DMS79 (cell line): ENCODE data around the gene ZNF750.

Experiments
- DNase-seq: peaks from one replicate; lab custom pipeline; 2025; lab: John Stamatoyannopoulos, UW

ZNF750 gene

GRCh38 chr17:82872591-82873520, 33.0 kb upstream of the ZNF750 start:
- no peak for DNase-seq

GRCh38 chr17:82871776-82872561, 32.1 kb upstream of the ZNF750 start:
- DNase-seq: no peak

DNA sequence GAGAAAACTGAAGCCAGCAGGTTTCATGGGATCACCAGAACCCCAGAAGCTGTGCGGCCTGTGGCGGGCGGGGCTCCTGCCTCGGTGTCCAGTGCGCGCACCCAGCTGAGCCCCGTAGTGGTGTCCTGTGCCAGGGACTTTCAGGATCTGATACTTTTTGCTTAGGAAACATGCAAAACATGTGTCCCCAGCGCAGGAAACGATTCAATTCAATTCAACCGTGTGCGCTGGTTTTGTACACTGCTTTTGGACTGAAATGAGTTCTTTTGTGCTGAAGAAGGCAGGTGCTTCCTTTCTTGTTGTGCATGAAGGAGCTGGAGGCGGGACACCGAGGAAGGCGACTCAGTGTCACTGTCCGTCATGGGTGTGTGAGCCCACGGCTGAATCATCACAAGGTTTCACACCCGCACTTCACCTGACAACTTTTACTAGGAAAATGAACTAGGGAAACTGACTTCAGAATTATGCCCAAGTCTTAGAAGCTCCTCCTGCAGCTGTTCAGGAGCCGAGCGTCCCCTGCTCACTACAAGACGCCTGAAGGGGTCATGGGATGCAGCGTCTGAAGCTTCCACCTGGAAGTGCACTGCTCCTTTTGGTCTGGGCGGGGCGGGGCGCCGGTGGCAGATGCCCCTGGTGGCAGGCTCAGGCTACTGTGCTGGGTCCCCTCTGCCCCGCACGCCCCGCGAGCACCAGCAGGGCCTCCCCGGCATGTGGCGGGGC, 31.4 kb upstream of the ZNF750 start:
- no peak for DNase-seq

- no peak for DNase-seq
Measured at GRCh38 chr17:82870541-82870940, 30.7 kb upstream of the ZNF750 start.

- DNase-seq: no peak
Measured at GRCh38 chr17:82870091-82870491, 30.3 kb upstream of the ZNF750 start.

GRCh38 chr17:82869536-82869935, 29.7 kb upstream of the ZNF750 start:
- no peak for DNase-seq

DNA sequence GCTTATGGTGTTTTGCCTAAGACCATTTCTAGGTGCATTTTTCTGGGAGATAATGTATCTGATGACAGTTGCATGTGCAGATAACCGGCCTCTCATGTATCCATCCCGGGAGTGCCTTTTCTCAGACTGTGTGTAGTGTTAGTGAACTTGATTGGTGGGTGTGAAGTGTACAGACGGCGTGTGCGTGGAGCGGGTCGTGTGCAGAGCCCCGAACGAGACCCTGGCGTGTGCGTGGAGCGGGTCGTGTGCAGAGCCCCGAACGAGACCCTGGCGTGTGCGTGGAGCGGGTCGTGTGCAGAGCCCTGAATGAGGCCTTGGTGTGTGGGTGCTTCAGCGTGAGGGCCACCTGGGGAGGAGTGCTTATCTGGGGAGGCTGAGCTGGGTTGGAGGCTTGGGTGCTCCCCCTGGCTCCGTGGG, 28.9 kb upstream of the ZNF750 start:
- DNase-seq: no peak

DNA sequence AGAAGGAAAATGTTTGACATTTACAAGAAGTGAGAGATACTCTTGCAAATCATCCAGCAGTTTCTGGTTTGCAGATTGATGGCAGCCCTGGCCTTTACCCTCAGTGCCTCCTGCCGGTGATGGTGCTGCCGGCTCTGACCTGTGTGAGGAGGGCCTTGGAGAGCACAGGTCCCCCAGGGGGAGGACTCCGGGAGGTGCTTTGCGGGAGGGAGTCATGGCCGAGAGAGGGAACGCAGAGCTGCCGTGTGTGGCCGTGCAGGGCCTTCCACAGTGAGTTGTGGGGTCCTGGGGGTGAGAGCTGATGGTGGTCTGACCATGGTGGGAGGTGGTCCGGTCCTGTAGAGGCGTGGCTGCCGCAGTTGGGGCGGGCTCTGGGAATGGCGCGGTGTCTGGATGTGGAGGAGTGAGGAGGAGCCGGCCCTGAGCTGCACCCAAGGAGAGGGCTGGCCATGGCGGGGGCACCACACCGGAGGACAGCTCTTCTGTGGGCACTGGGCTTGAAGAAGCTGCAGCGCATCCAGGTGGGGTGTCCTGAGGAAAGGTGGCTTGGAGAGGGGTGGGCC, 28.0 kb upstream of the ZNF750 start:
- DNase-seq: no peak

GRCh38 chr17:82866590-82867191, 26.9 kb upstream of the ZNF750 start:
- DNase-seq: no peak

- no peak for DNase-seq
Measured at GRCh38 chr17:82865774-82866395, 26.1 kb upstream of the ZNF750 start.

DNA sequence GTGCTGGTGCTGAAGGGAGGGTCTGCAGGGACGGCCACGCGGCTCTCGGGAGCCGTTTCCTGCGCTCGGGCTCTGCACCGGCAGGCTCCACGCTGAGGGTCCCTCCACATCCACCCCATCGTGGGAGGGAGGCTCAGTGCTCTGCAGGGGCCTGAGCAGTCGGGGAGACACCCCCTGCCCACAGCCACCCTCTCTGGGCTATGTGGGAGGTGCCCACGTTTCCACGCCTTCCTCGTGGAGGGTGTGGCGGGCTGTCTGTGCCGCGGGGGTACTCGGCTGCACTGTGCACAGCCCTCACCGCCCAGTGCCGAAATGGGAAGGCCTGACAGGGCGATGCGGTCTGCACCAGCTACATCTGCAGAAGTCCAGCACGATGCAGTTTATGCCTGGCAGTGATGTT, 25.5 kb upstream of the ZNF750 start:
- DNase-seq: no peak

GRCh38 chr17:82864713-82865248, 25.0 kb upstream of the ZNF750 start:
- no peak for DNase-seq

- no peak for DNase-seq
Measured at GRCh38 chr17:82863941-82864712, 24.3 kb upstream of the ZNF750 start.

GRCh38 chr17:82863383-82863940, 23.6 kb upstream of the ZNF750 start:
- DNase-seq: no peak

GRCh38 chr17:82862737-82863382, 23.0 kb upstream of the ZNF750 start:
- DNase-seq: no peak

DNA sequence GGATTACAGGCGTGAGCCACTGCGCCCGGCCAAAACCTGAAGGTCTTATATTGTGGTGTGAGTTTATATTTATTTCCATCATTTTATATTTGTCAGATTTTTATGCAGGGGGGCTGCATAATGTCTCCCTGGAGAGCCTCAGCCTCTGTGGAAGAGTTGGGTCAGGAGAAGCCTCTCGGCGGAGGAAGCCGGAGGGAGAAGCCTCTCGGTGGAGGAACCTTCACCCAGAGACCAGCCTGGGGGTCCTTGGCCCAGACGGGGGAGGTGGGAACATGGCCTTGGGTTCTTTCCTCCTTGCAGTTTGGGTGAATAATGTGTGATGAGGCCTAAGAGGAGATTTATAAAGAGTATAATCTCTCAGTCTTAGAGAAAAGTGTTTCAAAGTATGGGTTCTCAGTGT, 22.4 kb upstream of the ZNF750 start:
- DNase-seq: no peak

DNA sequence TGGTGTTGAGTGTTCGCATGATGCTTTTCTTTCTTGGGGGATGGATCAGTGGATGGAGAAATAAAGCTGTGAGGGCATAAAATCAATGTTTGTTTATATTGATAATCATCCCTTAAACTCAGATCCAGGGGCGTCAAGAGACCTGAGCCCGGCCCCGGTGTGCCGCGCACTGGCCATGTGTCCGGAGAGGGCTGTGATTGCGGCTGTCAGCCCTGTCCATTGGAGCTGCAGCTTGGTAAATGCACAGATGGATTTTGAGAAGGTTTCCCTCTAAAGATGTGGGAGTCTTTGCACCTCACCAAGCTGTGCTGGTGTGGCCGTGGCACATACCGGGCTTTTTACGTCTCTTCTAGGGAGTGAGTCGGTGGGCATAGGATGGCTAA, 21.6 kb upstream of the ZNF750 start:
- DNase-seq: no peak

GRCh38 chr17:82860606-82861392, 21.0 kb upstream of the ZNF750 start:
- no peak for DNase-seq
